Kidney epithelial cell (primary cell): Measurements from ENCODE around the gene FRS2. TPM values are rescaled to one million over a fixed set of nuclear protein-coding genes. Genes with fewer than 3 reads are reported as not detected.

Experiments
- DNase-seq: peaks from one replicate; pipeline ENCODE4 v3.0.0-alpha.2; 2010; ENCODE audit warnings: low read depth
- H3K27me3 ChIP-seq: 2 replicates; pipeline ENCODE4 v1.6.0; 2011; ENCODE audit warnings: low read length; ENCODE audit not compliant: control insufficient read depth, insufficient read depth
- H3K36me3 ChIP-seq: 2 replicates; pipeline ENCODE4 v1.5.1; 2011; ENCODE audit warnings: low read length; ENCODE audit not compliant: control insufficient read depth, insufficient read depth
- H3K4me3 ChIP-seq: 2 replicates; pipeline ENCODE4 v1.5.1; 2011; ENCODE audit warnings: low read depth, mild to moderate bottlenecking, control low read depth, low read length
- CTCF ChIP-seq: IDR thresholded peaks from 2 replicates; pipeline ENCODE4 v1.5.1; 2011; ENCODE audit warnings: mild to moderate bottlenecking, moderate library complexity, low read length, control low read depth, inconsistent platforms; ENCODE audit not compliant: insufficient read depth, poor library complexity, severe bottlenecking
- total RNA-seq: library from RNA; depleted of rRNA; stranded (reverse); fragments of >200 nt; gene quantifications from 2 replicates; pipeline ENCODE4 v1.2.3, GENCODE V29; 2015

The FRS2 gene
- total RNA-seq, 1 donor from 2014 or later: 26.6 TPM

DNA sequence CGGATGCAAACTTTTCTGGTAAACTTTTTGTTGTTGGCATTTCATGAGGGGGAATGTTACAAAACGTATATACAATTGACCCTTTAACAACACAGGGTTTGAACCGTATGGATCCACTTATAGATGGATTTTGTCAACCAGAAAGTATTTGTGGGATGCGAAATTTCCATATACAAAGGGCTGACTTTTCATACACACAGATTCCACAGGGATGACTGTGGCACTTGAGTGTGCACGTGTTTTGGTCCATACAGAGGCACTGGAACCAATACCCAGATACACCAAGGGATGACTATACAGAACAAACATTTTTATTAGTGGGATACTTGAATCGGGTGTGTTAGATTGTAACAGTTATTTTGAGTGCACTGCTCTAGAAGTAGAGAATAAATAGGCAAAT, 85.3 kb downstream of the FRS2 start:
- no peak for TF ChIP-seq CTCF
- Histone ChIP-seq H3K4me3 (no peak overlapping the region), H3K36me3 (no peaks in the 10 kb centered on the region), H3K27me3 (no peaks in the 10 kb centered on the region)
- no peak for DNase-seq

GRCh38 chr12:69556383-69556782, 86.2 kb downstream of the FRS2 start:
- DNase-seq: no peak
- H3K4me3 ChIP-seq: no peak overlapping the region
- no peak for TF ChIP-seq CTCF
- no peaks in the 10 kb centered on the region for H3K36me3 ChIP-seq
- H3K27me3 ChIP-seq: no peaks in the 10 kb centered on the region

GRCh38 chr12:69563166-69563762, 93.1 kb downstream of the FRS2 start:
- no peak for TF ChIP-seq CTCF
- Histone ChIP-seq H3K4me3 (no peak overlapping the region), H3K36me3 (no peaks in the 10 kb centered on the region), H3K27me3 (no peaks in the 10 kb centered on the region)
- no peak for DNase-seq

DNA sequence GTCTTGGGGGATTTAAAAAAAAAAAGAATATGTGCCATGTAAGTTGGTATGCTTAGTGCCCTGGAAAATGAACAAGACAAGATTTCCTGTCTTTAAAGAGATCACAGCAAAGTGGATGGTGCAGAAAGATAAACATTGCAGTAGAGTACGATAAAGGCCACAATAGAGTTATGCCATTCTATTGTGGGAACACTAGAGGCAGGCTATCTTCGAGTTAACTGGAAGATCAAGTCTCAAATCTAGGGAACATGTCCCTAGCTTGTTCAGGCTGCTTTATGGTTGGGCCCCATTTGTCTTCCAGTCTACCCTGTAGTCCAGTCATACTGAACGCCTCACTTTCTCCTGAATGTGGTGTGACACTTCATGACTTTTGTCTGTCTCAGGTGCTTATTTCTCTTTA, 96.4 kb downstream of the FRS2 start:
- no peak overlapping the region for H3K4me3 ChIP-seq
- no peak for DNase-seq
- H3K36me3 ChIP-seq: no peaks in the 10 kb centered on the region
- no peaks in the 10 kb centered on the region for H3K27me3 ChIP-seq
- no peak for TF ChIP-seq CTCF

DNA sequence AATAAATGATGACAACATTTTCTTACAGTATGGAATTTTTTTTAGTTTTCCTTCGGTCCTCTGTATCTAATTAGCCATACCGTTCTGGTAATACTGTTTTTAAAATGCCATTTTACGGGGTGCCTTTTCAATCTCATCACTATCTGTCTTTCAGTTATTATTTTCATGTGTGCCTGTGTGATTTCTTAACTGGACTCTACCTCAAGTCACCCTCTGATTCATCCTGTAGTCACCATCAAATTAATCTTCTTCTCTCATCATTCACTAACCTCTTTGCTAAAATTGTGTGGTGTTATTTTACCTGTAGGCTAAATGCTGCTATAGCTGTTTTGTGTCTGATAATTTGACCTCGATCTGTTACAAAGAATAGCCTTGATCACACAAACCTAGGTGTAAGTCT, 99.0 kb downstream of the FRS2 start:
- Histone ChIP-seq H3K4me3 (no peak overlapping the region), H3K36me3 (no peaks in the 10 kb centered on the region), H3K27me3 (no peaks in the 10 kb centered on the region)
- DNase-seq: no peak
- no peak for TF ChIP-seq CTCF

DNA sequence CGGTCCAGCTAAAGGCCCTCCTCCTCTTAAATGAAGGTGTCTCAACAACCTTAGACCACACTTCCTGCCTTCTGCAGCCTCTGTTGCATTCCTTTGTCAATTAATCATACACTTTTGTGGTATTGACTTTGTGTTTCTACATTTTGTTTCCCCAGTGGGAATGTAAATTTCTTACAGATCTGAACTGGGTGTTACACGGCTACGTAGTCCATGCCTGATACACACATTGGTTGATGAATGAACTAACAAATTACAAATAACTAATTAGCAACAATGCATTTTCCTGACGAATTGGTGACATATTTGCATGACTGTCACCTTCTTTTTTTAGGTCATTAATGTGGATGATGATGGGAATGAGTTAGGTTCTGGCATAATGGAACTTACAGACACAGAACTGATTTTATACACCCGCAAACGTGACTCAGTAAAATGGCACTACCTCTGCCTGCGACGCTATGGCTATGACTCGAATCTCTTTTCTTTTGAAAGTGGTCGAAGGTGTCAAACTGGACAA, 99.9 kb downstream of the FRS2 start:
- Histone ChIP-seq H3K36me3 (no peaks in the 10 kb centered on the region), H3K27me3 (no peaks in the 10 kb centered on the region), H3K4me3 (no peak overlapping the region)
- DNase-seq: no peak
- no peak for TF ChIP-seq CTCF
